ENCODE measurements around the gene AOPEP. TPM values are rescaled to one million over a fixed set of nuclear protein-coding genes. Genes with fewer than 3 reads are reported as not detected.

The AOPEP gene
- total RNA-seq, 1 experiment from 2014 or later: 15.0 TPM

DNA sequence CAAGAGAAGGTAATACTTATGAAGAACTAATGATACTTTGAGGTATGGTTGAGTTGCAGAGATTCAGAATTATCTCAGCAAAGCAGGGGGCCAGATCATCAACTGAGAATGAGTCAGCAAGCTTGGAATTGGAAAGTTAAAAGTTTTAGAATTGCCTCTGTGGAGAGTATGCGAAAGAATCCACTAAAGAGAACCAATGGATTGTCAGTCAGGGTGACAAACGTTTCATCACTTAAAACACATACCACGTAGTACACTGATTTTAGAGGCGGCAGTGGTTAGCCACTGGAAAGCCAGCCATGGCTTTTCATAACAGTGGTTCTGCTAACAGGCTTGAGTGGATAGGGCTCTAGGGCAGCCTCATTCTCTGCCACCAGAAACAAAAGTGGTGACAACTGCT, 30.7 kb downstream of the AOPEP start:
- TF ChIP-seq, protein P1, sequence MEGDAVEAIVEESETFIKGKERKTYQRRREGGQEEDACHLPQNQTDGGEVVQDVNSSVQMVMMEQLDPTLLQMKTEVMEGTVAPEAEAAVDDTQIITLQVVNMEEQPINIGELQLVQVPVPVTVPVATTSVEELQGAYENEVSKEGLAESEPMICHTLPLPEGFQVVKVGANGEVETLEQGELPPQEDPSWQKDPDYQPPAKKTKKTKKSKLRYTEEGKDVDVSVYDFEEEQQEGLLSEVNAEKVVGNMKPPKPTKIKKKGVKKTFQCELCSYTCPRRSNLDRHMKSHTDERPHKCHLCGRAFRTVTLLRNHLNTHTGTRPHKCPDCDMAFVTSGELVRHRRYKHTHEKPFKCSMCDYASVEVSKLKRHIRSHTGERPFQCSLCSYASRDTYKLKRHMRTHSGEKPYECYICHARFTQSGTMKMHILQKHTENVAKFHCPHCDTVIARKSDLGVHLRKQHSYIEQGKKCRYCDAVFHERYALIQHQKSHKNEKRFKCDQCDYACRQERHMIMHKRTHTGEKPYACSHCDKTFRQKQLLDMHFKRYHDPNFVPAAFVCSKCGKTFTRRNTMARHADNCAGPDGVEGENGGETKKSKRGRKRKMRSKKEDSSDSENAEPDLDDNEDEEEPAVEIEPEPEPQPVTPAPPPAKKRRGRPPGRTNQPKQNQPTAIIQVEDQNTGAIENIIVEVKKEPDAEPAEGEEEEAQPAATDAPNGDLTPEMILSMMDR (conservative IDR thresholded peaks at IDR 0.05): no peak
- no peak overlapping the region for H3K4me2 ChIP-seq (ENCODE audit: insufficient read depth, insufficient read length, low read length)
- no peaks in the 10 kb centered on the region for H4K20me1 ChIP-seq (ENCODE audit: control insufficient read depth, insufficient read depth, insufficient read length)

More for the DNA sequence above, 30.7 kb downstream of the AOPEP start:
- Histone ChIP-seq H3K9me3 (ENCODE audit: control insufficient read depth, low read depth, low read length) (no peaks in the 10 kb centered on the region), H2BK15ac (ENCODE audit: low read depth, low read length) (no peak overlapping the region), H3K79me1 (ENCODE audit: insufficient read depth, low read depth, low read length, poor library complexity, severe bottlenecking) (no peaks in the 10 kb centered on the region), H3K27ac (ENCODE audit: insufficient read length, low read depth, low read length) (no peak overlapping the region), H3K27me3 (ENCODE audit: insufficient read depth, low read length) (no peaks in the 10 kb centered on the region), H2AFZ (ENCODE audit: low read length) (no peak overlapping the region), H3T11ph (ENCODE audit: low read length) (no peak overlapping the region), H3K79me2 (ENCODE audit: insufficient read depth, low read length) (no peaks in the 10 kb centered on the region), H2BK120ac (ENCODE audit: low read depth, low read length, poor library complexity, severe bottlenecking) (no peak overlapping the region), H2BK12ac (ENCODE audit: insufficient read length, low read depth, low read length) (no peak overlapping the region), H3K14ac (ENCODE audit: insufficient read depth, low read length) (no peak overlapping the region), H3K56ac (ENCODE audit: insufficient read length, low read depth, low read length) (no peak overlapping the region), H4K91ac (ENCODE audit: insufficient read length, low read depth, low read length) (no peak overlapping the region), H3K23ac (ENCODE audit: insufficient read length, low read depth, low read length) (no peak overlapping the region), H2AK5ac (ENCODE audit: insufficient read length, low read length) (no peak overlapping the region), H3K9ac (ENCODE audit: extremely low read depth, insufficient read length, low read length) (no peak overlapping the region), H4K5ac (ENCODE audit: insufficient read length, low read depth, low read length) (no peak overlapping the region), H2BK5ac (ENCODE audit: insufficient read length, low read length) (no peak overlapping the region), H3K18ac (ENCODE audit: insufficient read length, low read depth, low read length) (no peak overlapping the region), H3K23me2 (ENCODE audit: insufficient read length, low read depth, low read length, poor library complexity, severe bottlenecking) (no peaks in the 10 kb centered on the region), H3K4ac (ENCODE audit: low read depth, low read length) (no peak overlapping the region), H4K8ac (replicated peaks; ENCODE audit: insufficient read length, low read depth, low read length) (no peak overlapping the region), H2BK20ac (ENCODE audit: low read depth, low read length, poor library complexity, severe bottlenecking) (no peak overlapping the region), H3K4me1 (ENCODE audit: insufficient read depth, low read length) (peaks cover 4% of the 10 kb centered on the region; the same call in 1 of the 2 replicates)
- Mint-ChIP-seq H3K4me3 (no peak overlapping the region), H3K9me3 (no peaks in the 10 kb centered on the region; a peak in 1 of 5 replicates), H3K36me3 (ENCODE audit: insufficient read depth in 1 of 3, low read depth in 3 of 3) (peaks cover 2 to 11% (median 5%) of the 10 kb centered on the region in 3 experiments; a peak in 5 of 7 replicates), H3K27me3 (ENCODE audit: low read depth) (no peaks in the 10 kb centered on the region), H3K4me1 (peaks cover 10 to 28% of the 10 kb centered on the region in 2 experiments), H3K27ac (peak overlapping the region in 1 of 3 experiments; percentile 59; a peak in 2 of 7 replicates)
- DNase-seq: no peak
- no CpG with 5 or more reads among the region's 4 CpGs for WGBS (ENCODE audit: extremely low coverage, insufficient read length, low lambda C conversion rate)
